MCF 10A (cell line): ENCODE measurements around the gene GPR26. TPM values are rescaled to one million over a fixed set of nuclear protein-coding genes. Genes with fewer than 3 reads are reported as not detected.

Experiments used
- BruUV-seq: library from RNA; stranded (reverse); fragments of 400-500 nt; replicated peaks from 2 replicates; lab custom pipeline; 2021; lab: Mats Ljungman, UMichigan
- CTCF ChIA-PET: fragments of 300-600 bp; sonication (Branson Sonifier 250); formaldehyde crosslinking; extraction: SDS; loops from one replicate; lab custom pipeline; 2021; ENCODE audit warnings: antibody characterized with exemption, inconsistent platforms; lab: Yijun Ruan, JAX
- POLR2A ChIA-PET: fragments of 300-600, 350-650 bp; sonication (Branson Sonifier 250); formaldehyde crosslinking; extraction: SDS; loops from one replicate; lab custom pipeline; 2020; ENCODE audit warnings: antibody characterized with exemption, inconsistent platforms; lab: Yijun Ruan, JAX
- DNase-seq: peaks from one replicate; pipeline ENCODE4 v3.0.0-alpha.2; 2018; ENCODE audit not compliant: unreplicated experiment
- H3K27ac Mint-ChIP-seq: one replicate; pipeline ENCODE4 v1.8.0; 2022; ENCODE audit warnings: mild to moderate bottlenecking, low read depth, mixed read lengths; ENCODE audit not compliant: unreplicated experiment
- H3K27me3 Mint-ChIP-seq: one replicate; pipeline ENCODE4 v1.8.0; 2022; ENCODE audit warnings: mixed read lengths; ENCODE audit not compliant: insufficient read depth, unreplicated experiment
- H3K36me3 Mint-ChIP-seq: one replicate; pipeline ENCODE4 v1.8.0; 2022; ENCODE audit warnings: mild to moderate bottlenecking, moderate library complexity, mixed read lengths; ENCODE audit not compliant: insufficient read depth, unreplicated experiment
- H3K4me1 Mint-ChIP-seq: one replicate; pipeline ENCODE4 v1.8.0; 2022; ENCODE audit warnings: mixed read lengths; ENCODE audit not compliant: insufficient read depth, unreplicated experiment
- H3K4me3 Mint-ChIP-seq: one replicate; pipeline ENCODE4 v1.8.0; 2022; ENCODE audit warnings: mild to moderate bottlenecking, moderate library complexity, mixed read lengths; ENCODE audit not compliant: unreplicated experiment
- H3K9me3 Mint-ChIP-seq: one replicate; pipeline ENCODE4 v1.8.0; 2022; ENCODE audit warnings: mixed read lengths; ENCODE audit not compliant: unreplicated experiment
- intact Hi-C: fragments of 100-400 bp; cut with micrococcal nuclease; formaldehyde crosslinking; loops from 2 replicates; pipeline ENCODE4 v1.14.1; 2022
- total RNA-seq: library from RNA; stranded (reverse); gene quantifications from 2 replicates; pipeline ENCODE4 v1.2.3, GENCODE V29; 2022
- TF ChIP-seq, protein P1 (sequence below): fragments of 200-600 bp; IDR thresholded peaks from one replicate; pipeline ENCODE4 v1.8.0; 2022; ENCODE audit warnings: antibody characterized with exemption, mild to moderate bottlenecking; ENCODE audit not compliant: unreplicated experiment

The GPR26 gene
- total RNA-seq, 1 experiment from 2014 or later: not detected

- Mint-ChIP-seq H3K4me1 (no peaks in the 10 kb centered on the region), H3K36me3 (no peaks in the 10 kb centered on the region), H3K4me3 (no peak overlapping the region), H3K27ac (no peak overlapping the region), H3K9me3 (peaks cover 7% of the 10 kb centered on the region), H3K27me3 (peaks cover 68% of the 10 kb centered on the region)
- TF ChIP-seq, protein P1, sequence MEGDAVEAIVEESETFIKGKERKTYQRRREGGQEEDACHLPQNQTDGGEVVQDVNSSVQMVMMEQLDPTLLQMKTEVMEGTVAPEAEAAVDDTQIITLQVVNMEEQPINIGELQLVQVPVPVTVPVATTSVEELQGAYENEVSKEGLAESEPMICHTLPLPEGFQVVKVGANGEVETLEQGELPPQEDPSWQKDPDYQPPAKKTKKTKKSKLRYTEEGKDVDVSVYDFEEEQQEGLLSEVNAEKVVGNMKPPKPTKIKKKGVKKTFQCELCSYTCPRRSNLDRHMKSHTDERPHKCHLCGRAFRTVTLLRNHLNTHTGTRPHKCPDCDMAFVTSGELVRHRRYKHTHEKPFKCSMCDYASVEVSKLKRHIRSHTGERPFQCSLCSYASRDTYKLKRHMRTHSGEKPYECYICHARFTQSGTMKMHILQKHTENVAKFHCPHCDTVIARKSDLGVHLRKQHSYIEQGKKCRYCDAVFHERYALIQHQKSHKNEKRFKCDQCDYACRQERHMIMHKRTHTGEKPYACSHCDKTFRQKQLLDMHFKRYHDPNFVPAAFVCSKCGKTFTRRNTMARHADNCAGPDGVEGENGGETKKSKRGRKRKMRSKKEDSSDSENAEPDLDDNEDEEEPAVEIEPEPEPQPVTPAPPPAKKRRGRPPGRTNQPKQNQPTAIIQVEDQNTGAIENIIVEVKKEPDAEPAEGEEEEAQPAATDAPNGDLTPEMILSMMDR: no peak
- POLR2A ChIA-PET: interaction anchor here (0.9 kb wide), 1 partner anchor 340 kb away, joined by 3 read pairs; no protein-coding TSS in a partner anchor
- intact Hi-C loops: no loop called here
- CTCF ChIA-PET: interaction anchor here (0.6 kb wide), 1 partner anchor 312 kb away, joined by 3 read pairs; no protein-coding TSS in a partner anchor
- DNase-seq: no peak
- BruUV-seq: no TSS peak
Observed at GRCh38 chr10:123620621-123621020, 45.5 kb upstream of the GPR26 start.

DNA sequence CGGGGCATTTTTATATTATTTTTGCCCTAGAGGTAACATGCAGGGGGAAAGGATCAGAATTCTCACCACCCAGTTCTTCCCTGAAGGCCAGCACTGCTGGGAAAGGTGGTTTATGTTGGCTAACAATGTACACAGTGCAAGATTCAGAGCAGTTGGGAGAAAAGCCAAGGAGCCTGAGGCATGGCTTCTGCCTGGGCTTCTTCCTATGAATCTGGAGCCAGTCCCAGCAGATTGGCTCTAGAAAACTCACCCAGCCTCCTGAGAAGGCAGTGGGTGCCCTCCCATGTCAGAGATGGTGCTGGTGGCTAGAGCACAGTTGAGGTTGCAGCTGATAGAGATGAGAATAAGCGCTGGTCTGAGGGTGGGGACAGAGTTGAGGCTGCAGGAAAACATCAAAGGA lies 44.7 kb upstream of the GPR26 start:
- Mint-ChIP-seq H3K4me1 (no peaks in the 10 kb centered on the region), H3K27ac (no peak overlapping the region), H3K27me3 (peaks cover 77% of the 10 kb centered on the region), H3K36me3 (no peaks in the 10 kb centered on the region), H3K4me3 (no peak overlapping the region), H3K9me3 (peaks cover 7% of the 10 kb centered on the region)
- BruUV-seq: no TSS peak
- intact Hi-C loops: no loop called here
- TF ChIP-seq, protein P1: no peak
- POLR2A ChIA-PET: interaction anchor here (0.9 kb wide), 1 partner anchor 339 kb away, joined by 3 read pairs; no protein-coding TSS in a partner anchor
- CTCF ChIA-PET: no interaction called here
- peak; percentile 18 for DNase-seq

DNA sequence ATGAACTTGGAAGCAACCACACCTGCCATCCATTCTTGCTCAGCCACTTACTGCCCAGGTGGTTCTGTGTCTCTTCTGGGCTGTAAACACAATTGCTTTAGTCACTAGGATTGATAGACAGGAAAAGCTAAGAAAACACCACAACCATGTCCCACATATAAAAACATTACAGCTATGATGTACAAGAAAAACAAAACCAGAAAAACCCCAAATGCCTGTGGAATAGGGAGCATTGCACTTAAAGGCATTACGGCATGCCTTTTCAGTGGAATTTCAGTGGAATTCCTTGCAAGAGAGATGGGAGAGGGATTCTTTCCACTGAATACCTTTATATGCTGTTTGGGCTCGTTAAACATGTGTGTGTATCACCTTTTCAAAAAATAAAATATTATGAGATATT lies 44.2 kb upstream of the GPR26 start:
- intact Hi-C loops: no loop called here
- Mint-ChIP-seq H3K27ac (no peak overlapping the region), H3K9me3 (peaks cover 11% of the 10 kb centered on the region), H3K4me1 (no peaks in the 10 kb centered on the region), H3K27me3 (peaks cover 81% of the 10 kb centered on the region), H3K36me3 (no peaks in the 10 kb centered on the region), H3K4me3 (no peak overlapping the region)
- POLR2A ChIA-PET: no interaction called here
- TF ChIP-seq, protein P1: no peak
- CTCF ChIA-PET: no interaction called here
- no TSS peak for BruUV-seq
- no peak for DNase-seq

DNA sequence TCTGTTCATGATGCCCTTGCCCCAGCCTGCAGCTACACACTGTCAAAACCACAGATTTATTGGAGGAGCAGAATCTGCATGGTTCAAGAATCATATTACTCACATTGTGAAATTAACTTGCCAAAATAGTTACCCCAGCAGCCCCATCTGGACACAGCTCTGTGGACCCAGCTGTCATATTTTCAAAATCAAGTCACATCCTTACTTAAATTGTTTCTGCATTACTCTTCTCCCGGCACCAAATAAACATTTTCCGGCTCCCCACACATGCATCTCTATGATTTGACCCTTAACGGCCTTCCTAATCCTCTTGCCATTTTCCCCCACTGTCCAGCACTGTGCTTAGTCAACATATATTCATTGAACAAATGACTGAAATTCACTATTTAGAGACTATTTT lies 43.8 kb upstream of the GPR26 start:
- H3K9me3 Mint-ChIP-seq: peaks cover 15% of the 10 kb centered on the region
- CTCF ChIA-PET: no interaction called here
- no peaks in the 10 kb centered on the region for H3K36me3 Mint-ChIP-seq
- peaks cover 86% of the 10 kb centered on the region for H3K27me3 Mint-ChIP-seq
- no peak overlapping the region for H3K27ac Mint-ChIP-seq
- TF ChIP-seq, protein P1: no peak
- intact Hi-C loops: no loop called here
- H3K4me1 Mint-ChIP-seq: no peaks in the 10 kb centered on the region
- POLR2A ChIA-PET: no interaction called here
- DNase-seq: no peak
- H3K4me3 Mint-ChIP-seq: no peak overlapping the region
- no TSS peak for BruUV-seq
